Measurements from ENCODE around the gene CEACAM20.
"Not testable (repeated sequence)": the region's sequence is repeated elsewhere in the genome, so short reads cannot be mapped to it uniquely, and the experiment has no call there.

The CEACAM20 gene

DNA sequence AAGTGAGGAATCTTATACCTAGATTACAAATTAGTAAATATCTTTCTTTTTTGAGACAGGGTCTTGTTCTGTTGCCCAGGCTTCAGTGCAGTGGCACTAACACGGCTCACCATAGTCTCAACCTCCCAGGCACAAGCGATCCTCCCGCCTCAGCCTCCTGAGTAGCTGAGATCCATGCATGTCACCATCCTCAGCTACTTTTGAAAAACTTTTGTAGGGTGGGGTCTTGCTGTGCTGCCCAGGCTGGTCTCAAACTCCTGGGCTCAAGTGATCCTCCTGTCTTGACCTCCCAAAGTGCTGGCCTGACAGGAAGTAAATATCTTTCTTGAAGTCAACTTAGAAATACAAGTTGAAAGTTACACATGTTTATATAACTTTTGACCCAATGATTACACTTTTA is 20.0 kb upstream of the CEACAM20 start:
- no peak for DNase-seq (ENCODE audit: low read depth, low spot score)

DNA sequence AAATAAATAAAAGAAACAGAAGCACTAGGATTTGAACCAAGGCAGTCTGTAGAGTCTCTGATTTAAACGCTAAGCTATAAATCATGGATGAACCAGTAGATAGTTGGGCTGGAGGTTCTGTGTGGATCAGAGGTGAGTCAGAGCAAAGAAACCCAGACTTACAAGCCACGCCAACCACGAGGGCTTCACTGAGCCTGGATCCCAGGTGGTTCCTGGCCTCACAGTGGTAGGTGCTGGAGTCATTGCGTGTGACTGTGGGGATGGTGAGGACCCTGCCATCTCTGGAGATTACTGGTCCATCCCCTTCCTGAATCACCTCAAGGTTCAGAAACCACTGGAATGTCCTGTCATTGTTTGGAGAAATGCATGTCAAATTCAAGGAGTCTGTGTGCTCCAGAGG is 19.3 kb upstream of the CEACAM20 start:
- DNase-seq (ENCODE audit: low read depth, low spot score) = no peak

DNA sequence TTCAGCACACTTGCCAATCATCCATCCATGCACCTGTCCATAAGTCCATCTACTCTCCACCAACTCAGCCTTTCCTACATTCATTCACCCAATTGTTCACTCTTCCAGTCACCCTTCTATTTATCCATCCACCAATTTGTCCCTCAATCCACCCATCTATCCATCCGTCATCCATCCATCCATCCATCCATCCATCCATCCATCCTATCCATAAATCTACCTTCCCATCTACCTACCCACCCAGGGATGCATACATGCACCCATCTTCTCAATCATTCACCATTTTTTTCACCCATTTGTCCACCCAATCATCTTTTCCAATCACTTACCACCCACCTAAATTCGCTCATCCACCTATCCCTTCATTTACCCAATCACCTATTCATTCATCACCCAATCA is 14.6 kb upstream of the CEACAM20 start:
- no peak for DNase-seq (ENCODE audit: low read depth, low spot score)

DNA sequence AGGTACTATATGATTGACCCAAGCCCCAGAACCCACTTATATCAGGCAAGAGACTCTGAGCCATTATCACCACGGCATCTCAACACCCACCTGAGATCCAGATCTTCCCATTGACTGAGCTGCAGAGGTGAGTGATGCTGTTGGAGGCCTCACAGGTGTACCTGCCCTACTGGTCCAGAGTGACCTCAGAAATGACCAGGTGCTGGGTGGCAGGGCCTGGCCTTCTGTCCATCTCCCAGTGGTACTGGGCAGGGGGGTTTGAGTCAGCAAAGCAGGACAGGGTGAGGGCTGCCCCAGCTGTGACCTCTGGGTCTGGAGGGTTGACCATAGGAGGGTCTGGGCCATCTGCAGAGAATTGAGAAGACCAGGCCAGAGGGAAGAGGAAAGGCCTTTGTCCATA is 13.2 kb upstream of the CEACAM20 start:
- DNase-seq (ENCODE audit: low read depth, low spot score) = no peak

DNA sequence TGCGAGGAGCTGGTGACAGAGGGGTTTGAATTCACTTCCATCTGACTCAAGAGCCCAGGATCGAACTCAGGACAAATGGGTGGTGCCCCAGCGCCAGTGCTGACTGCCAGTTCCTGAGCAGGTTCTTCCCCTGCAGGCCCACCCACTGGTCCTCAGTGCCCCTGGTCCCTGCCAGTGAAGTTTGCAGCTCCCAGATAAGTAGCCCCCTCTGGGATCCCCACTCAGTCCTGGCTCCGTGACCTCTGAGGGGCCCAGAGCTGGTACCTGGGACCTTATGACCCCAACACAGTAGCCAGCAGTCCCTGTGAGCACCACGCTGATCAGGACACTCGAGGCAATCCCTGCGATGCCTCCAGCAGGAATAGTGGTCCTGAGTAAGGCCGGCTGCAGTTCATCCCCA is 11.3 kb upstream of the CEACAM20 start:
- no peak for DNase-seq (ENCODE audit: low read depth, low spot score)

DNA sequence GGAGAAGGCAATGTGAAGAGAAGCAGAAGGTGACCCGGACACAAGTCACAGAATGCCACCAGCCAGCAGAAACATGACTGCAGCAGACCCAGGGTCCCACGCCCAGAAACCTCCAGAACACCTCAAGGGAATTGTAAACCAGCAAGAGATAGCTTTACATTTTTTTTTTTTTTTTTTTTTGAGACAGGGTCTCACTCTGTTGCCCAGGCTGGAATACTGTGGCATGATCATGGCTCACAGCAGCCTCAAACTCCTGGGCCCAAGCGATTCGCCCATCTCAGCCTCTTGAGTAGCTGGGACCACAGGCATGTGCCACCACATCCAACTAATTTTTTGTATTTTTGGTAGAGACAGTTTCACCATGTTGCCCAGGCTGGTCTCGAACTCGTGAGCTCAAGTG is 10.5 kb upstream of the CEACAM20 start:
- DNase-seq (ENCODE audit: low read depth, low spot score) = no peak

DNA sequence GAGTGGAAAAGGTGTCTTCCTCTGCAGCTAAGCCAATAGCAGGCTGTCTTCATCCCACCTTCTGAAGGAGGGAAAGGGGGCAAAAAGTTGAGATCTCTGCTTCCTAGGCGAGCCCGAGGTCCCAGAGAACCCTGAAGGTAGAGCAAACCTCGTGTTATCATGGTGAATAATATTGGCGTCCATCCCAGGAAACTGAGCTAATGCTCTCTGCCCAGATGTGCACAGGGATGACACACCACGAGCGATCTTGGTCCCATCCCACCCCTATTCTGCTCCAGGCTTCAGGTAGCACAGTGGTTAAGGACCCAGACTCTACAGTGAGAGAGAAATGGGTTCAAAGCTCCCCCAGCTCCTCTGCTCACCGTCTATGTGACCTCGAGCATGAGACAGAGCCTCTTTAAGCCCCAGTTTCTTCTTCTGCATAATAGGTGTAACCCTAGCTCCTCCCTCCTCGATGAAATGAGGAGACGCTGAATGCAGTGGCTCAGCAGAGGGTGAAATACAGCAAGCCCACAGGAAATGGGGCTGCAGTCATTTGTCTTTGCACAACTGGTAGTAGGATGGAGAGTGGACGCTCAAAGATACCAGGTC is 9.9 kb upstream of the CEACAM20 start:
- no peak for DNase-seq (ENCODE audit: low read depth, low spot score)

DNA sequence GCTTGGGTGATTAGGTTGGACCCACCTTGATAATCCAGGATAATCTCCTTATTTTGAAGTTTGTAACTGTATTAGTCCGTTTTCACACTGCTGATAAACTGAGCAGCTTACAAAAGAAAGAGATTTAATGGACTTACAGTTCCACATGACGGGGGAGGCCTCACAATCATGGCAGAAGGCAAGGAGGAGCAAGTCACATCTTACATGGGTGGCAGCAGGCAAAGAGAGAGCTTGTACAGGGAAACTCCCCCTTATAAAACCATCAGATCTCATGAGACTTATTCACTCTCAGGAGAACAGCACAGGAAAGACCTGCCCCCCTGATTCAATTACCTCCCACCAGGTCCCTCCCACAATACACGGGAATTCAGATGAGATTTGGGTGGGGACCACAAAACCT is 5.9 kb upstream of the CEACAM20 start:
- not testable (repeated sequence) for DNase-seq (ENCODE audit: low read depth, low spot score)

DNA sequence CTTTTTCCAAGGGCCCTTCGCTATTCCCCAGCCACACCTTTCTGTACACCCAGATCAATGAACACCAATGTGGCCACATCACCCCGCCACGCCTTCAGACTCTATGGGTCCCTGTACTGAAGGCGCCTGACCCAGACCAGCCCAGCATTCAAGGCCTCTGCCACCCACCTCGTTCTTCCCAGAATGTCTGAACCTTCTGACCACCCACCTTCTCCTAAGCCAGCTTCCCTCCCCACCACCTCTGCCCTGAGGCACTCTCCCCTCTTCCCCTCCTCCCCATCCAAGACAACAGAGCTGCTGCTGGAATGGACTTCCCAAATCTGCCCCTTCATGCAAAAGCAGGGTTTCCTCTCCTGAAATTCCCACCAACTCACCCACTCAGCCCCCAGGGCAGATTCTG is 3.3 kb upstream of the CEACAM20 start:
- DNase-seq (ENCODE audit: low read depth, low spot score) = no peak

DNA sequence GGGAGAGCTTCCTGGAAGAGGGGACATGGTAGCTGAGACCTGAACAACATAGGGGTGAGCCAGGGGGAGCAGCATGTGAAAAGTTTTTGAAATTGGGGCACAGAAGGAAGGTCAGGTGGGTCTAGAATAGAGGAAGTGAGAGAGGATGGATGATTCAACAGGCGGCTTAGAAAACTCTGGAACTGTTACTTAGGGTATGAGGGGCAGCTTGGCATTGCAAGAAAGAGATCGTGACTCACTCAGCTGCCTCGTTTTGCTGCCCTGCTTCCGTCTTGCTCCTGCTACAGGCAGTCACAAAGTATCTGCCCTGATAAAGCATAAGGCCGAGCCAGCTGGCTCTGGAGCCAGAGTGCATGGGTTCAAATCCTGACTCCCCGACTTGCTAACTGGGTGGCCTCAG is 1.3 kb upstream of the CEACAM20 start:
- DNase-seq (ENCODE audit: low read depth, low spot score) = no peak

DNA sequence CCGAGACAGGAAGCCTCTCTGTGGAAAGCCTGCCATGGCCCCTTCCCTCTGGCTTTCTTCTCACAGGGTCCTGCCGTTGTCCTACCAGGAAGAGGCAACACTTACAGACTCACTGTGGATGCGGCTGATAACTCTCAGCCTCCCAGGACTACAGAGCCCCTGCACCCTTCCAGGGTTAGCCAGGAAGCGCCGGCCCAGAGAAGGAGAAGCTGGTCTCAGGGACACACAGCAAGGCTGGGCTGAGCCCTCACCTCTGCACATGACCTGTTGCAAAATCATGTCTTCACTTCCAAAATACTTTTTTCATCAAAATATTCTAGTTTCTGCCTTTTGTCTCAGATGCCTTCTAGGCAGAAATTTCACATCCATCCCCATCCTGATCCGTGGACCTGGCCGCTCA is 1.9 kb downstream of the CEACAM20 start:
- DNase-seq (ENCODE audit: low read depth, low spot score) = no peak

DNA sequence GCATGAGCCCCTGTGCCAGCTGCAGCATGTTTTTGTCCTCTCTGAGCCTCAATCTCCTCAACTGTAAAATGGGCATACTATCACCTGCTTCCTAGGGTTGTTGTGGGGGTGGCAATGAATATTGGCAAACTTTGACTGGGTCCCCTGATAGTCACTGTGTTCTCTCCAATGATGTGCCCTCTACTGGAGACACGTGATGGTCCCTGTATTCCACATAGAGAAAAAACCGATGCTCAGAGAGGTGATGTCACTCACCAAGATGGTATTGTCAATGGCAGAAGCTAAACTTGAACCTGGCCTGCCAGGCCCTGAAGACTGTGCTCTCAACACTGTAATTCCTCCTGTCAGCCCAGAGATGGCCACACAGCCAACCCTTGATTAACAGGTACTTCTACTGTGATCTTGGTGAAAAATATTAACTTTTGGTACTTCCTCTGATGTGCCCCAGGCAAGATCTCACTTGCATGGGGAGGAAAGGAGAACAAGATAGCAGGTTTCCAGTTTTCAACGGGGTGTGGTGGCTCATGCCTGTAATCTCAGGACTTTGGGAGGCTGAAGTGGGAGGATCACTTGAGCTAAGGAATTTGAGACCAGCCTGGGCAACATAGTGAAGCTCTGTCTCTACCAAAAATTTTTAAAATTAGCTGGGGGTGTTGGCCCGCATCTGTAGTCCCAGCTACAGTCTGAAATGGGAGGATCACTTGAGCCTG is 3.6 kb downstream of the CEACAM20 start:
- no peak for DNase-seq (ENCODE audit: low read depth, low spot score)

DNA sequence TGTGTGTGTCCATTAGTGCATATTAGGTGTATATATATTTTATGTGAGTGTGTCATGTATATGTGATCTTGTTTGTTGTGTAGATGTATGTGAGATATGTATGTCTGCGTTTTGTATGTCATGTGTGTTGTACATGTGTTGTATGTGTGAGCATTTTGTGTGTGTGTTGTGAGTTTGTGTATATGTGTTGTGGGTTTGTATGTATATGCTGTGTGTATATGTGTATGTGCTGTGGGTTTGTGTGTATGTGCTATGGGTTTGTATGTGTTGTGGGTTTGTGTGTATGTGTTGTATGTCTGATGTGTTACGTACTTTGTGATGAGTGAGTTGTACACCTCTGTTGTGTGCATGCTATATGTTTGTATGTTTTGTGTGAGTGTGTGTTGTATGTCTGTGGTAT is 8.1 kb downstream of the CEACAM20 start:
- no peak for DNase-seq (ENCODE audit: low read depth, low spot score)

DNA sequence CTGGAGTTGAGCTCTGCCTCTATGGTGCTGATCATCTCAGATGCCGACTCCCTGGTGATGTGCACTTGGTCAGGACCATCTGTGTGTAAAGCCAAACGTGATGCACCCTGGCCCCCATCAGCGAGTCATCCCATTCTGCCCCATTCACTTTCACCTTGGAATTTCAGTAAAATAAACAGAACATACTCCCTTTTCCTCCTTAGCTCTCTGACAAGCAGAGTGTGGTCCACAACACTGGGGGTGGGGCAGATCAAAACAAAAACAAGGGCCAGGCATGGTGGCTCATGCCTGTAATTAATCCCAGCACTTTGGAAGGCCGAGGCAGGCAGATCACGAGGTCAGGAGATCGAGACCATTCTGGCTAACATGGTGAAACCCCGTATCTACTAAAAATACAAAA is 12.3 kb downstream of the CEACAM20 start:
- DNase-seq (ENCODE audit: low read depth, low spot score) = no peak

DNA sequence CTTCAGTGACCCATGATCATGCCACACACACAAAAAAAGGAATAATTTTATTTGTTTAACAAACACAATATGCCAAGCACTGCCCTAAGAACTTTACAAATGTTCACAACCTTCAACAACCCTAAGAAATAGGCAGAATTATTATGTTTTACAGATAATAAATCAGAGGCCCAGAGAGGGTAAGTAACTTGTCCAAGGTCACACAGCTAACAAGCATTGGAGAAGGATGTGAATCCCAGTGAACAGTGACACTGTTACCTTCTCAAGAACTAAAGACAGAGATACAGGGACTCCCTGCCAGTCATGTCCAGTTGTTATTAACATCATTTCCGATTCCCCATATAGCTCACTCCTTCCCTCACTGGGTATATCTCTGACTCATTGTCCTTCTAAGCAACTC is 13.6 kb downstream of the CEACAM20 start:
- no peak for DNase-seq (ENCODE audit: low read depth, low spot score)

DNA sequence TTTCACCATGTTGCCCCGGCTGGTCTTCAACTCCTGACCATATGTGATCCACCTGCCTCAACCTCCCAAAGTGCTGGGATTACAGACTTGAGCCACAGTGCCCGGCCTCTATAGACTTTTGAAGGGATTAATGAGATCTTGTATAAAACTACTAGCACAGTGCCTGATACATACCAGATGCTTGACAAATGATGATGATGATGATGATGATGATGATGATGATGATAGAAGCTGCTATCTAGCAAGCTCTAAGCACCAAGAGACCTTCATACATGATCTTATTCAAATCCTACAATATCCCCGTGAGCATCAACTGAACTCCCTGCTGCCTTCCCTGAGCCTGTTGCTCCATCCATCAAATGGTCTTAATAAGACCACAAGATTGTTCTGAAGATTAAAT is 14.4 kb downstream of the CEACAM20 start:
- no peak for DNase-seq (ENCODE audit: low read depth, low spot score)

DNA sequence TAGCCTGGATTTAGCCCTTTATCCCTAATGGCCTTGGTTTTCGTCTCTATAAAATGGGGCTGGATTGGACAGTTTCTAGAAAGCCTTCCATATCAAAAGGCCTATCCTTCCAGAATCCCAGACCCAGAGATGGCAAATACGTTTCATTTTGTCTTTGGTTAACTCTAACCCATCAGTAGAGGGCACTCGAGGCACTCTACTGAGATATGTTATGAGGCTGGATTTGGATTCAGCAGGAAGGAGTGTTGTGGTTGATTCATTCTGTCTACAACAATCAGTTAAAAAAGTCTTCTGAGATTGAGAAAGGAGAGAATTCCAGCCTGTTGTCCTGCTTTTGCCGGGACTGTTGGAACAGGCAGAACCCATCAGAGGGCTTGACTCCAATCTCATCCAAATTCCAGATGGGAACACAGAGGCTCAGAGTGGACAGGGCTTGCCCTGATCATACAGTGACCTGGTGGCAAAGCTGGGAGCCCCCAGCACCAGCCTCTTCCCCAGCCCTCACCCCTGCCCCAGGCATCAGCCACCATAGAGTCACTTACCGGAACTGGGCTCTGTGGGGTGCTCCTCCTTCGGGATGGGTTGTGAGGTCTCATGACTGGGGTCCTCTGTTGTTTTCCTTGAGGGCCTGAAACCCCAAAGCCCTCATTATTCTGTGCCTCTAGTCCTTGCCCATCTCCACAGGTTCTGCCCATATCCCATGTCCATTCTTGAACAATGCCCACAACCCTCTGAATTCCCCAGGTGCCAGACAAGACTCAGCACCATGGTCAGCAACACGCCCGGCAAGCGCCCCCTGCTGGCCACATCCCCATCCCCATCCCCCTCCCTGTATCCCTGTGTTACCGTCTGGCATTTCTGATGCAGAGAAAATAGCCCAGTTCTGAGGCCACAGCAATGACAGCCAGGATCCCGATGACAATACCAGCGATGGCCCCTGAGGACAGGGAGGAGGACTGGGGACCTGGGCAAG is 16.9 kb downstream of the CEACAM20 start:
- no peak for DNase-seq (ENCODE audit: low read depth, low spot score)

DNA sequence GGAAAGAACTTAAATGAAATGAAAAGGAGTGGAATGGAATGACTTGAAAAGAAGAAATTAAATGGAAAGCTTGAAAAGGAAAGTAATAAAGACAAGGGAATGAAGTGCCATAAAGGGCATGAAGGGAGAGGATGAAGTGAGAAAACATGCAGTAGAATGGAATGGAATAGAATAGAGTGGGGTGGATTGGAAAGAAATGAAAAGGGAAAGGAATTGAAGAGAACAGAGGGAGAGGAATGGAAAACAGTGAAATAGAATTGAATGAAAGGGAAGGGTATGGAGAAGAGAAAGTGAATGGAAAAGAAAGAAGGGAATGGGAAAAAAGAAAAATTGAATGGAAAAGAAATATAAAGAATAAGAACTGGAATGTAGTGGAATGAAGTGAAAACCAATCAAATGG is 20.0 kb downstream of the CEACAM20 start:
- DNase-seq (ENCODE audit: low read depth, low spot score) = no peak

DNA sequence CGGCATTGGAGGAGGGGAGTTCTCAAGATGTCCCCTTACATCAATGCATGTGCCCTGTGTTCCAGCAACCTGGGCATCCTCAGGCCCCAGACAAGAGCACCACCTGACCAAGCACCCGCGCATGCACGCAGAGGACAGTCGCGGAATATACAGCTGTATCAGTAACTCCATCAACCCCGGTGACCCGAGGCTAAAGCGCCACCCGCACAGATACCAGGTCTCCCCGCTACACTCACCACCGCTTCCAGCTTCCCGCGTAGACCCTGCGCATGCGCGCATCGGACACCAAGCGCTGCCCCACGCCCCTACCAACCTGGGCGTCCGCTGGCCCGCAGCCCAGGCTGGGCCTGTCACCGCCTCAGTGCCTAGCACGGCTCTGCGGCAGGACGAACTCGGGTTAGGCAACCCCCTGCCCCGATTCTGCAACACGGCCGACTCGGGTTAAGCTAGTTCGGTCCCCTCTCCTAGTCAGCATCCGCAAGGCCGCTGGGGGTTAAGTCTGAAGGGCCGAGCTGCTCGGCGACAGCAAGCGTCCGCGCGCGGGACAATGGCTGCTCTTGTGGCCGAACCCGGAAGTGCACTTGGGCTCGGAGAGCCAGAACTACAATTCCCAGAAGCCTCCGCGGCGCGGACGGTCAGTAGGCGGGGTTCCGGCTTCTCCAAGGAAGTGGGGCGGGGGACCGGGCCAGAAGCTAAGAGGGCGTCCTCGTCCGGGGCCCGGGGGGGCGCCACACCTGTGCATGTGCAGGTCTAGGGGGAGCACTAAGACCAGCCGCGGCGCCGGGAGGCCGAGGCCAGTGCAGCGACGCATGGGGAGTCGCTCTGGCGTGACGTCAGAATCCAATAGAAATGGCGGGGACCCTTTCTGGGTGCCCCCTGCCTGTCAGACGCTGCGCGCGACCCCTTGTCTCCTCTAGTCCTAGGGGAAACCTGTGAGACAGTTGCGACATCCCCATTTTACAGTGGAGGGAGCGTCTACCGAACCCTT is 29.2 kb downstream of the CEACAM20 start, which contains the start of gene ZNF180:
ZNF180 (minus strand) TSS at position 561 of the 988 bp plus-strand sequence. CDS start 3,188 bp downstream, outside the sequence.
- peak; percentile 91 for DNase-seq (ENCODE audit: low read depth, low spot score)

DNA sequence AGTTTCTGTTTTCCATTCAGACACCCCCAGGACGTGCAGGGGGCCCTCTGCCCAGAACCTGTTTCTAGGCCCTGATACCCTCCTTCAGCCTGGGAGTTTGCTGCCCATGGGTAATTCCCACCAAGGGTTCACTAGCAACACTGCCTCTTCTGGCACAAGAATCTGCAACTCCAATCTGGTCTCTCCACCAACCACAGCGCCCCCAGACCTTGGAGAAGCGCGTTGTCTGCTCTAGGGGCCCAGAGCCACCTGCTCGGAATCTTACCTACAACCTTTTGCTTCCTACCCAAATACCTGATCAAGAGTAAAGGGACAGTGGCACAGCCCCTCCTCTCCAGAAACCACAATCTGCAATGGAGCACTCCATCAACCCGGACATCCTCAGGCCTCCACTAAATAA is 29.9 kb downstream of the CEACAM20 start:
- no peak for DNase-seq (ENCODE audit: low read depth, low spot score)

DNA sequence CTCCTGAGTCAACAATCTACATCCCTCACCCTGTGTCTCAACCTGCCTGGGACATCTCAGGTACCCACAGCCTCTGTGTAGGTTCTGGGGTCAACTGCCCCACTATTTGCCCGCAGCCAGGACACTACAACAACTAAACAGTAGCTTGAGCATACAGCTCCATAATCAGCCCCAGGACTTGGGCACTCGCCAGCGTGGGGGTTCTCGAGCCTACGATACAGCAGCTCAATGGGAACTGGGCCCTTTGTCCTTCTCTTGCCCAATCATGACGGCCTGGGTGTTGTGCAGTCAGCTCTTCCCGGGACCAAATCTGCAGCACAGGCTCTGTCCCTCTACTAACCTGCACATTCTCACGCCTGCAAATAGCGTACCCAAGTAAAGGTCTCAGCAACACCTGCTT is 30.5 kb downstream of the CEACAM20 start:
- no peak for DNase-seq (ENCODE audit: low read depth, low spot score)
